C4-2B (cell line): ENCODE results near the gene PRPF4.

Experiments used
- ZFX ChIP-seq: fragments of 450-650 bp; IDR thresholded peaks from 2 replicates; pipeline ENCODE4 v1.6.1; 2017
- TF ChIP-seq, protein P1 (sequence below): fragments of 450-650 bp; conservative IDR thresholded peaks from 2 replicates; pipeline ENCODE4 v1.5.1; 2017; ENCODE audit warnings: mild to moderate bottlenecking

DNA sequence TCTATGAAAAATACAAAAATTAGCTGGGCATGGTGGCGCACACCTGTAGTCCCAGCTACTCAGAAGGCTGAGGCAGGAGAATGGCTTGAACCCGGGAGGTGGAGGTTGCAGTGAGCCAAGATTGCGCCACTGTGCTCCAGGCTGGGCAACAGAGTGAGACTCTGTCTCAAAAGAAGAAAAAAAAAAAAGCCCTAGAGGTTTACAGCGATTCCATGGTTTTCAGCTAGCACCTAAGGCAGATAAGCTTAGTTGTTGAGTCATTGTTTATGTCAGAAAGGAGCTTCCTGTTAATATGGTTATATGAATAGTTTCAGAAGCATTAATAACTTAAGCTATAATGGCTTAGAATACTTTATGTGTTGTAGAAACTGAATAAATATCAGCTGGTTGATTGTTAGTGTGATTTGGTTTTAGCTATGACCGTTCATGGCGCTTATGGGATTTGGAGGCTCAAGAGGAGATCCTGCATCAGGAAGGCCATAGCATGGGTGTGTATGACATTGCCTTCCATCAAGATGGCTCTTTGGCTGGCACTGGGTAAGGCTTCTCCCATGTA is 14.7 kb downstream of the PRPF4 start:
- TF ChIP-seq, protein P1, sequence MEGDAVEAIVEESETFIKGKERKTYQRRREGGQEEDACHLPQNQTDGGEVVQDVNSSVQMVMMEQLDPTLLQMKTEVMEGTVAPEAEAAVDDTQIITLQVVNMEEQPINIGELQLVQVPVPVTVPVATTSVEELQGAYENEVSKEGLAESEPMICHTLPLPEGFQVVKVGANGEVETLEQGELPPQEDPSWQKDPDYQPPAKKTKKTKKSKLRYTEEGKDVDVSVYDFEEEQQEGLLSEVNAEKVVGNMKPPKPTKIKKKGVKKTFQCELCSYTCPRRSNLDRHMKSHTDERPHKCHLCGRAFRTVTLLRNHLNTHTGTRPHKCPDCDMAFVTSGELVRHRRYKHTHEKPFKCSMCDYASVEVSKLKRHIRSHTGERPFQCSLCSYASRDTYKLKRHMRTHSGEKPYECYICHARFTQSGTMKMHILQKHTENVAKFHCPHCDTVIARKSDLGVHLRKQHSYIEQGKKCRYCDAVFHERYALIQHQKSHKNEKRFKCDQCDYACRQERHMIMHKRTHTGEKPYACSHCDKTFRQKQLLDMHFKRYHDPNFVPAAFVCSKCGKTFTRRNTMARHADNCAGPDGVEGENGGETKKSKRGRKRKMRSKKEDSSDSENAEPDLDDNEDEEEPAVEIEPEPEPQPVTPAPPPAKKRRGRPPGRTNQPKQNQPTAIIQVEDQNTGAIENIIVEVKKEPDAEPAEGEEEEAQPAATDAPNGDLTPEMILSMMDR, result no peak
- TF ChIP-seq ZFX, result no peak
